Kidney (tissue), 14 donors: ENCODE measurements around the gene FUS. TPM values are rescaled to one million over a fixed set of nuclear protein-coding genes. Genes with fewer than 3 reads are reported as not detected.
A peak's percentile ranks its signal among the peaks of the same experiment; 100 is the strongest.

Experiments used
- DNase-seq, 5 donors: peaks; one replicate each; pipeline ENCODE4 v3.0.0-alpha.2; 2013 to 2020
- FAIRE-seq: peaks from 2 replicates; lab custom pipeline; 2012; peaks lifted over from hg19 to GRCh38; lab: Jason Lieb, UNC
- H3K27ac ChIP-seq, 2 donors: one replicate each; pipeline ENCODE4 v1.7.0; 2013; ENCODE audit warnings: low read depth in 2 of 2, low read length in 2 of 2, inconsistent platforms in 1 of 2
- H3K27me3 ChIP-seq: one replicate; pipeline ENCODE4 v1.7.1; 2013; ENCODE audit warnings: low read length, inconsistent platforms; ENCODE audit not compliant: control insufficient read depth, insufficient read depth
- H3K36me3 ChIP-seq, 3 donors: one replicate each; pipeline versions ENCODE4 v1.7.0 to v1.7.1; 2013; ENCODE audit warnings: low read length in 3 of 3, control low read depth in 1 of 3, inconsistent platforms in 1 of 3; ENCODE audit not compliant: insufficient read depth in 3 of 3, control insufficient read depth in 2 of 3
- H3K4me1 ChIP-seq, 3 donors: one replicate each; pipeline versions ENCODE4 v1.7.0 to v1.7.1; 2013; ENCODE audit warnings: low read length in 3 of 3, inconsistent platforms in 1 of 3, low read depth in 1 of 3; ENCODE audit not compliant: control insufficient read depth in 2 of 3, insufficient read depth in 2 of 3
- H3K4me3 ChIP-seq, 3 donors: one replicate each; pipeline versions ENCODE4 v1.7.0 to v1.8.1; 2013; ENCODE audit warnings: low read length in 3 of 3, control low read depth in 1 of 3, inconsistent platforms in 1 of 3
- H3K9ac ChIP-seq, 3 donors: one replicate each; pipeline versions ENCODE4 v1.7.0 to v1.7.1; 2013; ENCODE audit warnings: low read length in 3 of 3, control low read depth in 1 of 3, inconsistent platforms in 1 of 3
- H3K9me3 ChIP-seq, 3 donors: one replicate each; pipeline versions ENCODE4 v1.7.0 to v1.7.1; 2013; ENCODE audit warnings: low read length in 3 of 3, control low read depth in 1 of 3, inconsistent platforms in 1 of 3; ENCODE audit not compliant: control insufficient read depth in 2 of 3, insufficient read depth in 1 of 3
- CTCF ChIP-seq: IDR thresholded peaks from 3 replicates; pipeline ENCODE4 v1.5.1; 2012; ENCODE audit warnings: mild to moderate bottlenecking, moderate library complexity, borderline replicate concordance; ENCODE audit not compliant: insufficient read depth; ENCODE audit errors: extremely low read depth
- intact Hi-C: fragments of 100-400 bp; cut with DNase I; formaldehyde crosslinking; loops from one replicate; pipeline ENCODE4 v1.11.1; 2022
- polyA plus RNA-seq: library from polyadenylated mRNA; stranded (reverse); fragments of 350-450 nt; fragmentation: Illumina TruSeq; extraction: RNeasy Lipid Tissue Mini Kit (QIAGEN cat#74804); gene quantifications from one replicate; pipeline ENCODE4 v1.2.3, GENCODE V29; 2014; ENCODE audit warnings: low read depth, low replicate concordance; ENCODE audit not compliant: insufficient read depth
- total RNA-seq: library from RNA; stranded (reverse); fragmentation: NEBNext Ultra II Directional; extraction: Animal tissue kit (Norgen Biotek cat#: 25700); gene quantifications from one replicate; pipeline ENCODE4 v1.2.1, GENCODE V29; 2021
- donor health status: control.
- donor health status: control.
- donor health status: control.
- donor health status: control.
- donor health status: control.
- donor health status: DM: yes; HTN: yes; CAD: no.
- donor health status: Normal renal cell carcinoma (clear cell type).

The FUS gene
- total and polyA plus RNA-seq, 2 donors from 2014 or later: 180 to 333 TPM

- FAIRE-seq (no peak), DNase-seq (no peak)
- peak overlapping the region; percentile 70 to 89 (median 83) for H3K4me3 ChIP-seq
- peaks cover 3 to 19% (median 15%) of the 10 kb centered on the region in 3 donors for H3K4me1 ChIP-seq
- peak overlapping the region; percentile 96 to 99 for H3K27ac ChIP-seq
- peaks cover 3 to 22% (median 14%) of the 10 kb centered on the region in 3 donors for H3K36me3 ChIP-seq
- no peaks in the 10 kb centered on the region for H3K9me3 ChIP-seq
- intact Hi-C loops: no loop called here
- no peak for TF ChIP-seq CTCF
- H3K9ac ChIP-seq: peak overlapping the region; percentile 67 to 93 (median 77)
- no peaks in the 10 kb centered on the region for H3K27me3 ChIP-seq
Observed at GRCh38 chr16:31179219-31179746, 656 bp upstream of the FUS start.

- no peaks in the 10 kb centered on the region for H3K27me3 ChIP-seq
- peak; percentile 23 to 77 (median 64) for DNase-seq
- no peaks in the 10 kb centered on the region for H3K9me3 ChIP-seq
- H3K4me3 ChIP-seq: peak overlapping the region; percentile 80 to 89 (median 83)
- no peak for FAIRE-seq
- H3K27ac ChIP-seq: peak overlapping the region; percentile 96 to 99
- intact Hi-C loops: no loop called here
- peak overlapping the region; percentile 37 to 93 (median 47) for H3K9ac ChIP-seq
- TF ChIP-seq CTCF: no peak
- peaks cover 3 to 19% (median 15%) of the 10 kb centered on the region in 3 donors for H3K4me1 ChIP-seq
- H3K36me3 ChIP-seq: peaks cover 11 to 35% (median 27%) of the 10 kb centered on the region in 3 donors
Observed at GRCh38 chr16:31181102-31181830, 1.3 kb downstream of the FUS start.

- H3K27ac ChIP-seq: no peak overlapping the region
- H3K27me3 ChIP-seq: no peaks in the 10 kb centered on the region
- peak overlapping the region; percentile 21 to 44 (median 25) for H3K4me3 ChIP-seq
- DNase-seq: no peak
- peak overlapping the region; percentile 11 to 46 (median 14) for H3K9ac ChIP-seq
- H3K36me3 ChIP-seq: peaks cover 20 to 46% (median 38%) of the 10 kb centered on the region in 3 donors
- intact Hi-C loops: no loop called here
- no peaks in the 10 kb centered on the region for H3K9me3 ChIP-seq
- no peak for FAIRE-seq
- no peak for TF ChIP-seq CTCF
- H3K4me1 ChIP-seq: peaks cover 3 to 19% (median 15%) of the 10 kb centered on the region in 3 donors
Observed at GRCh38 chr16:31182391-31182790, 2.5 kb downstream of the FUS start.
